ENCODE results near the gene CX3CL1. TPM values are rescaled to one million over a fixed set of nuclear protein-coding genes. Genes with fewer than 3 reads are reported as not detected.

The CX3CL1 gene
- total and polyA plus RNA-seq, 2 donors (not counting 3 experiments of a cell fraction or from before 2014, with no cell fraction given) = 2.0 to 2.3 TPM

GRCh38 chr16:57424583-57424982, 52.3 kb downstream of the CX3CL1 start:
- Histone ChIP-seq H3K27me3 (ENCODE audit: control insufficient read depth in 2 of 2, insufficient read depth in 2 of 2, low read length in 2 of 2) (no peaks in the 10 kb centered on the region), H3K9ac (replicated peaks; ENCODE audit: extremely low read depth, insufficient read depth, low read length) (no peak overlapping the region), H3K9me3 (replicated peaks; ENCODE audit: control insufficient read depth, insufficient read depth, low read length) (no peaks in the 10 kb centered on the region), H3K4me3 (replicated peaks in 1 of 3; ENCODE audit: insufficient read depth in 1 of 3, low read depth in 1 of 3, low read length in 3 of 3) (no peak overlapping the region), H2AFZ (ENCODE audit: low read depth, low read length) (no peak overlapping the region), H3K79me2 (ENCODE audit: control insufficient read depth, insufficient read depth, low read length) (no peaks in the 10 kb centered on the region), H4K20me1 (replicated peaks; ENCODE audit: control insufficient read depth, extremely low read depth, insufficient read depth, low read length) (no peaks in the 10 kb centered on the region), H3K4me2 (ENCODE audit: insufficient read depth, low read length) (no peak overlapping the region), H3K9me1 (replicated peaks; ENCODE audit: control insufficient read depth, extremely low read depth, insufficient read depth, low read length) (no peaks in the 10 kb centered on the region), H3K4me1 (ENCODE audit: control insufficient read depth, extremely low read depth, insufficient read depth, low read length) (no peaks in the 10 kb centered on the region), H3K27ac (ENCODE audit: insufficient read depth, low read depth, low read length) (no peak overlapping the region), H3K36me3 (ENCODE audit: control insufficient read depth in 2 of 2, extremely low read depth in 1 of 2, insufficient read depth in 2 of 2, low read length in 2 of 2) (peaks cover 2 to 10% of the 10 kb centered on the region in 2 experiments)
- DNase-seq (ENCODE audit: low read depth, low spot score) = no peak
- dilution Hi-C loops (cut with MboI; ENCODE audit: extremely low pct_ligation_motif_present, low sequenced_read_pairs) (loop anchor here (25.0 kb wide), 1 partner anchor 112 kb away; no protein-coding TSS in a partner anchor), intact Hi-C loops (cut with micrococcal nuclease) (no loop called here)
- ChIA-PET POLR2A (no interaction called here), CTCF (interaction anchor here (1.2 to 16.2 kb wide), 5 partner anchors 38 to 299 kb away, joined by 3 to 507 read pairs (median 4); partner anchors contain the start of genes ARL2BP and POLR2C)
- FAIRE-seq = no peak
- no TSS peak for BruUV-seq (replicated peaks)
- no peak for TF ChIP-seq JUN (IDR thresholded peaks at IDR 0.05; ENCODE audit: borderline replicate concordance, insufficient read depth, insufficient read length, low read depth)
- TF ChIP-seq MAX (IDR thresholded peaks at IDR 0.05; ENCODE audit: insufficient read depth, insufficient read length) = no peak
- no peak for TF ChIP-seq EZH2 (IDR thresholded peaks at IDR 0.05; ENCODE audit: borderline replicate concordance, low read depth, low read length, severe bottlenecking)
- no peak for TF ChIP-seq GATA2 (IDR thresholded peaks at IDR 0.05; ENCODE audit: insufficient read depth, insufficient read length, low read depth, low read length)
- no peak for TF ChIP-seq MYC (IDR thresholded peaks at IDR 0.05; ENCODE audit: low read depth, low read length)
- TF ChIP-seq CTCF (IDR thresholded peaks at IDR 0.05; ENCODE audit: extremely low read depth in 1 of 2, insufficient read depth in 1 of 2, low read depth in 1 of 2, low read length in 2 of 2) = no peak
- no peak for TF ChIP-seq FOS (IDR thresholded peaks at IDR 0.05; ENCODE audit: borderline replicate concordance, insufficient read depth, low read length)
- no peak for TF ChIP-seq POLR2AphosphoS5 (IDR thresholded peaks at IDR 0.05; ENCODE audit: insufficient read depth, low read depth, low read length)
- TF ChIP-seq POLR2A (IDR thresholded peaks at IDR 0.05; ENCODE audit: low read depth, low read length) = no peak

Measured in endothelial cell of umbilical vein (primary cell).